ENCODE results near the gene MAST4. TPM values are rescaled to one million over a fixed set of nuclear protein-coding genes. Genes with fewer than 3 reads are reported as not detected.

Gene MAST4
- total RNA-seq, 4 donors from 2014 or later = 55.3 to 148 (median 110) TPM

- peaks cover 17 to 47% (median 21%) of the 10 kb centered on the region in 3 donors for H3K4me1 ChIP-seq
- DNase-seq = no peak
- H3K4me3 ChIP-seq = peak overlapping the region in 2 of 4 donors; percentile 37 to 61
- H3K36me3 ChIP-seq = peaks cover 28 to 89% (median 35%) of the 10 kb centered on the region in 3 donors
- 81 to 96% methylated on average over 7 to 10 of the region's 17 CpGs for WGBS, 2 donors
- no peak for TF ChIP-seq CTCF (IDR thresholded peaks at IDR 0.05)
- H3K27me3 ChIP-seq = no peaks in the 10 kb centered on the region
- no peaks in the 10 kb centered on the region for H3K9me3 ChIP-seq
- intact Hi-C loops (cut with DNase I) = loop anchor here (5.0 kb wide), 1 partner anchor 42 kb away; no protein-coding TSS in a partner anchor
- H3K27ac ChIP-seq = peak overlapping the region in 3 of 4 donors; percentile 17 to 89 (median 87)
Measured at GRCh38 chr5:67164856-67165525, 568.8 kb downstream of the MAST4 start.

- WGBS, 2 donors = 0 to 13% methylated on average over 1 to 4 of the region's 36 CpGs
- no peak for TF ChIP-seq POLR2A (IDR thresholded peaks at IDR 0.05)
- TF ChIP-seq CTCF (IDR thresholded peaks at IDR 0.05) = peak; percentile 64 to 91 (median 80)
- peak; percentile 40 for DNase-seq
- Histone ChIP-seq H3K4me1 (peaks cover 16 to 39% (median 17%) of the 10 kb centered on the region in 3 donors), H3K36me3 (peaks cover 28 to 90% (median 35%) of the 10 kb centered on the region in 3 donors), H3K9me3 (no peaks in the 10 kb centered on the region), H3K27ac (peak overlapping the region; percentile 87 to 90 (median 89)), H3K27me3 (no peaks in the 10 kb centered on the region), H3K4me3 (peak overlapping the region; percentile 13 to 61 (median 37))
- intact Hi-C loops (cut with DNase I) = no loop called here
Measured at GRCh38 chr5:67165526-67166459, 569.6 kb downstream of the MAST4 start.

- Histone ChIP-seq H3K9me3 (no peaks in the 10 kb centered on the region), H3K27me3 (no peaks in the 10 kb centered on the region), H3K4me1 (peaks cover 11 to 30% (median 14%) of the 10 kb centered on the region in 3 donors), H3K4me3 (peak overlapping the region; percentile 13 to 61 (median 37)), H3K36me3 (peaks cover 28 to 96% (median 35%) of the 10 kb centered on the region in 3 donors), H3K27ac (peak overlapping the region; percentile 87 to 90 (median 89))
- TF ChIP-seq POLR2A (IDR thresholded peaks at IDR 0.05) (no peak), CTCF (IDR thresholded peaks at IDR 0.05) (no peak)
- intact Hi-C loops (cut with DNase I) = no loop called here
- peak; percentile 21 for DNase-seq
- WGBS, 2 donors = 83 to 96% methylated on average over 8 to 12 of the region's 31 CpGs
Measured at GRCh38 chr5:67166460-67167285, 570.5 kb downstream of the MAST4 start.

GRCh38 chr5:67168069-67168468 is 571.9 kb downstream of the MAST4 start:
- no peak overlapping the region for H3K4me3 ChIP-seq
- peaks cover 10 to 27% (median 14%) of the 10 kb centered on the region in 3 donors for H3K4me1 ChIP-seq
- H3K36me3 ChIP-seq = peaks cover 25 to 87% (median 29%) of the 10 kb centered on the region in 3 donors
- no peaks in the 10 kb centered on the region for H3K27me3 ChIP-seq
- no peak overlapping the region for H3K27ac ChIP-seq
- no peak for DNase-seq
- intact Hi-C loops (cut with DNase I) = no loop called here
- H3K9me3 ChIP-seq = no peaks in the 10 kb centered on the region
- TF ChIP-seq POLR2A (IDR thresholded peaks at IDR 0.05) (no peak), CTCF (IDR thresholded peaks at IDR 0.05) (no peak)
- WGBS, 2 donors = 89 to 95% methylated on average over 4 of the region's 4 CpGs

Data from esophagus squamous epithelium (tissue), 5 donors.